ENCODE data around the gene NELL1.

DNA sequence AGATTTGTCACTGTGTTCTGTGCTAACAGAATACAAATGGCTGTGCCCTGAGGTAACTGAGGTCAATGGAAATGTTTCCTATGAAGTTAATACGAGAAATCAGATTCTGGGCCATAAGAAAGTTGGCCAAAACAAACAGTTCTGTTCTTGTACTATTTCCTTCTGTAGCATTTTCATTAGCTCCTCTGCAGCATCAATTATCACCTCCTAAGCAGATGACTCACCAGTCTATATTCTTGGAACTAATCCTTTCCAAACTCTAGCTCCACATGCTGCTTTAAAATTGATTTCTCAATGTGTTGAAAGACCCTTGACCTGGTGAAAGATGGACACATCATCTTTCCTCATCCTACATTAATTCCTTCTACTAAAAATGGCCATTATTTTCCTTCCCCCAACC, 736.0 kb downstream of the NELL1 start:
- TF ChIP-seq, protein P1, sequence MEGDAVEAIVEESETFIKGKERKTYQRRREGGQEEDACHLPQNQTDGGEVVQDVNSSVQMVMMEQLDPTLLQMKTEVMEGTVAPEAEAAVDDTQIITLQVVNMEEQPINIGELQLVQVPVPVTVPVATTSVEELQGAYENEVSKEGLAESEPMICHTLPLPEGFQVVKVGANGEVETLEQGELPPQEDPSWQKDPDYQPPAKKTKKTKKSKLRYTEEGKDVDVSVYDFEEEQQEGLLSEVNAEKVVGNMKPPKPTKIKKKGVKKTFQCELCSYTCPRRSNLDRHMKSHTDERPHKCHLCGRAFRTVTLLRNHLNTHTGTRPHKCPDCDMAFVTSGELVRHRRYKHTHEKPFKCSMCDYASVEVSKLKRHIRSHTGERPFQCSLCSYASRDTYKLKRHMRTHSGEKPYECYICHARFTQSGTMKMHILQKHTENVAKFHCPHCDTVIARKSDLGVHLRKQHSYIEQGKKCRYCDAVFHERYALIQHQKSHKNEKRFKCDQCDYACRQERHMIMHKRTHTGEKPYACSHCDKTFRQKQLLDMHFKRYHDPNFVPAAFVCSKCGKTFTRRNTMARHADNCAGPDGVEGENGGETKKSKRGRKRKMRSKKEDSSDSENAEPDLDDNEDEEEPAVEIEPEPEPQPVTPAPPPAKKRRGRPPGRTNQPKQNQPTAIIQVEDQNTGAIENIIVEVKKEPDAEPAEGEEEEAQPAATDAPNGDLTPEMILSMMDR (IDR thresholded peaks at IDR 0.05; ENCODE audit: extremely low read depth in 1 of 2, insufficient read depth in 1 of 2, low read depth in 1 of 2, low read length in 2 of 2): no peak
- TF ChIP-seq POLR2AphosphoS5 (IDR thresholded peaks at IDR 0.05; ENCODE audit: insufficient read depth, low read depth, low read length) (no peak), JUN (IDR thresholded peaks at IDR 0.05; ENCODE audit: borderline replicate concordance, insufficient read depth, insufficient read length, low read depth) (no peak), POLR2A (IDR thresholded peaks at IDR 0.05; ENCODE audit: low read depth, low read length) (no peak), EZH2 (IDR thresholded peaks at IDR 0.05; ENCODE audit: borderline replicate concordance, low read depth, low read length, severe bottlenecking) (no peak), MYC (IDR thresholded peaks at IDR 0.05; ENCODE audit: low read depth, low read length) (no peak), GATA2 (IDR thresholded peaks at IDR 0.05; ENCODE audit: insufficient read depth, insufficient read length, low read depth, low read length) (no peak), FOS (IDR thresholded peaks at IDR 0.05; ENCODE audit: borderline replicate concordance, insufficient read depth, low read length) (no peak)
- TF ChIP-seq, protein P2, sequence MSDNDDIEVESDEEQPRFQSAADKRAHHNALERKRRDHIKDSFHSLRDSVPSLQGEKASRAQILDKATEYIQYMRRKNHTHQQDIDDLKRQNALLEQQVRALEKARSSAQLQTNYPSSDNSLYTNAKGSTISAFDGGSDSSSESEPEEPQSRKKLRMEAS (IDR thresholded peaks at IDR 0.05; ENCODE audit: insufficient read depth, insufficient read length): no peak

Data from endothelial cell of umbilical vein (primary cell).